ENCODE data around the gene NKX1-2. TPM values are rescaled to one million over a fixed set of nuclear protein-coding genes. Genes with fewer than 3 reads are reported as not detected.

NKX1-2 gene
- total RNA-seq, 1 donor from 2014 or later: 0.77 TPM

DNA sequence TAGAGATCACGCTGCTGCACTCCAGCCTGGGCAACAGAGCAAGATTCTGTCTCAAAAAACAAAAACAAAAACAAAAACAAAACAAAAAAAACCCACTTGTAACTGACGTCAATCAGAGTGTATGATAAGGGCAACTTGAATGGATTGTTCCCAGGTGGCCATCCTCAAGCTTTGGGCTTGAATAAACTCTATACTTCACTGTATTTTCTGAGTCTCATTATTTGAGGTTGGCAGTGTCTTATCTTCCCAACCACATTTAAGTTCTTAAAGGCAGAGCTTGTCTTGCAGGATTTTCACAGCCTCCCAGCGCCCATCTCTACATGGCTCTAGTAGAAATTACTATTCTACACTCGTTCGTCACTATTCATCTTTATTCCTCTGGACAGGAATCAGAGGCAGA is 26.0 kb downstream of the NKX1-2 start:
- no peaks in the 10 kb centered on the region for H3K36me3 Mint-ChIP-seq (ENCODE audit: low read depth, unreplicated experiment)
- TF ChIP-seq CTCF (IDR thresholded peaks at IDR 0.05; ENCODE audit: unreplicated experiment): no peak
- no peak overlapping the region for H3K4me3 Mint-ChIP-seq (ENCODE audit: unreplicated experiment)
- no peak overlapping the region for H3K27ac Mint-ChIP-seq (ENCODE audit: unreplicated experiment)
- no peak for DNase-seq (ENCODE audit: low spot score)
- H3K4me1 Mint-ChIP-seq (ENCODE audit: unreplicated experiment): no peaks in the 10 kb centered on the region
- H3K27me3 Mint-ChIP-seq (ENCODE audit: unreplicated experiment): peaks cover 3% of the 10 kb centered on the region
- no peaks in the 10 kb centered on the region for H3K9me3 Mint-ChIP-seq (ENCODE audit: unreplicated experiment)

DNA sequence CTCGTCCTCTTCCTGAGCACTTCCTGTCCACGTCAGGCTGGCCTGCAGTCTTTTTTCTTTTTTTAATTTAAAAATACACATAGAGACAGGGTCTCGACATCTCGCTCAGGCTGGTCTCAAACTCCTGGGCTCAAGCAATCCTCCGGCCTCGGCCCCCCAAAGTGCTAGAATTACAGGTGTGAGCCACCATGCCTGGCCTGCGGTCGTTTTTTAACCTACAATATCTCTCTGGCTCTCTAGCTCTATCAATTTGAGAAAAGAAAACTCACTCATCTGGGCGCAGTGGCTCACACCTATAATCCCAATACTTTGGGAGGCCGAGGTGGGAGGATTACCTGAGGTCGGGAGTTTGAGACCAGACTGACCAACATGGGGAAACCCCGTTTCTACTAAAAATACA is 27.1 kb downstream of the NKX1-2 start:
- TF ChIP-seq CTCF (IDR thresholded peaks at IDR 0.05; ENCODE audit: unreplicated experiment): no peak
- no peaks in the 10 kb centered on the region for H3K9me3 Mint-ChIP-seq (ENCODE audit: unreplicated experiment)
- H3K27ac Mint-ChIP-seq (ENCODE audit: unreplicated experiment): no peak overlapping the region
- DNase-seq (ENCODE audit: low spot score): no peak
- peaks cover 3% of the 10 kb centered on the region for H3K27me3 Mint-ChIP-seq (ENCODE audit: unreplicated experiment)
- no peak overlapping the region for H3K4me3 Mint-ChIP-seq (ENCODE audit: unreplicated experiment)
- H3K36me3 Mint-ChIP-seq (ENCODE audit: low read depth, unreplicated experiment): no peaks in the 10 kb centered on the region
- H3K4me1 Mint-ChIP-seq (ENCODE audit: unreplicated experiment): peaks cover 2% of the 10 kb centered on the region

DNA sequence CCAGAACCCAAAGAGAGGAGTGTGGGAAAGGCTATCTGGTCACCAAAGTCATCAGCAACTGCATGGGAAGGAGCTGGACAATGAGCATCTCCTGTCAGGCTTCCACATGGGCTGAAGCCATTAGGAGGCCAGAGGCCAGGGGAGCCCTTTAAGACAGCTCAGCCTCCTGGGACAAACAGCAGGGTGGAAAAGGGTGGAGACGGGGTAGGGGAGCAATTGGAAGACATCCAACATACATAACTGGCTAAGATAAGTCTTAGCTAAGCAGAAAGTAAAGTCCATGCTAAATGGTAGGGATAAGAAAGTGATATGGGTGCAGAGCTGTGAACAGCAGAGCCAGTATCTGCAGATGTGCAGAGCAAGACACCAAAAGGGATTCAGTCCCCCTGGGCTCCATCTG is 29.6 kb downstream of the NKX1-2 start:
- Mint-ChIP-seq H3K4me1 (ENCODE audit: unreplicated experiment) (peaks cover 6% of the 10 kb centered on the region), H3K27ac (ENCODE audit: unreplicated experiment) (no peak overlapping the region), H3K36me3 (ENCODE audit: low read depth, unreplicated experiment) (no peaks in the 10 kb centered on the region), H3K9me3 (ENCODE audit: unreplicated experiment) (no peaks in the 10 kb centered on the region), H3K27me3 (ENCODE audit: unreplicated experiment) (peaks cover 3% of the 10 kb centered on the region), H3K4me3 (ENCODE audit: unreplicated experiment) (no peak overlapping the region)
- DNase-seq (ENCODE audit: low spot score): no peak
- TF ChIP-seq CTCF (IDR thresholded peaks at IDR 0.05; ENCODE audit: unreplicated experiment): no peak

DNA sequence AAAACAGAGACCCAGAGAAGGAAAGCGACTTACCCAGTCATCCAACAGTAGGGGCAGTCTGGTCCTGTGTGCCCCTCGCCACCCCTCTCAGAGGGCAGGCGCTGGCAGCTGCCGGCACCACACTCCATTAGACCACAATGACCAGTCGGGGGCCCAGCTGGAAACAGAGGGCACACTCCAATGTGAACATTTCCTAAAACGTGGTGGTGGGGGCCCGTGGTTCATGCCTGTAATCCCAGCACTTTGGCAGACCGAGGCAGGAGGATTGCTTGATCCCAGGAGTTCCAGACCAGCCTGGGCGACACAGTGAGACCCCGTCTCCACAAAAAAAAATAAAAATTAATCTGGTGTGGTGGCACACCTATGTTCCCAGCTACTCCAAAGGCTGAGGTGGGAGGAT is 30.2 kb downstream of the NKX1-2 start:
- Mint-ChIP-seq H3K4me3 (ENCODE audit: unreplicated experiment) (peak overlapping the region; percentile 54), H3K27me3 (ENCODE audit: unreplicated experiment) (peaks cover 3% of the 10 kb centered on the region), H3K9me3 (ENCODE audit: unreplicated experiment) (no peaks in the 10 kb centered on the region), H3K27ac (ENCODE audit: unreplicated experiment) (no peak overlapping the region), H3K36me3 (ENCODE audit: low read depth, unreplicated experiment) (no peaks in the 10 kb centered on the region), H3K4me1 (ENCODE audit: unreplicated experiment) (peaks cover 6% of the 10 kb centered on the region)
- no peak for DNase-seq (ENCODE audit: low spot score)
- TF ChIP-seq CTCF (IDR thresholded peaks at IDR 0.05; ENCODE audit: unreplicated experiment): no peak

DNA sequence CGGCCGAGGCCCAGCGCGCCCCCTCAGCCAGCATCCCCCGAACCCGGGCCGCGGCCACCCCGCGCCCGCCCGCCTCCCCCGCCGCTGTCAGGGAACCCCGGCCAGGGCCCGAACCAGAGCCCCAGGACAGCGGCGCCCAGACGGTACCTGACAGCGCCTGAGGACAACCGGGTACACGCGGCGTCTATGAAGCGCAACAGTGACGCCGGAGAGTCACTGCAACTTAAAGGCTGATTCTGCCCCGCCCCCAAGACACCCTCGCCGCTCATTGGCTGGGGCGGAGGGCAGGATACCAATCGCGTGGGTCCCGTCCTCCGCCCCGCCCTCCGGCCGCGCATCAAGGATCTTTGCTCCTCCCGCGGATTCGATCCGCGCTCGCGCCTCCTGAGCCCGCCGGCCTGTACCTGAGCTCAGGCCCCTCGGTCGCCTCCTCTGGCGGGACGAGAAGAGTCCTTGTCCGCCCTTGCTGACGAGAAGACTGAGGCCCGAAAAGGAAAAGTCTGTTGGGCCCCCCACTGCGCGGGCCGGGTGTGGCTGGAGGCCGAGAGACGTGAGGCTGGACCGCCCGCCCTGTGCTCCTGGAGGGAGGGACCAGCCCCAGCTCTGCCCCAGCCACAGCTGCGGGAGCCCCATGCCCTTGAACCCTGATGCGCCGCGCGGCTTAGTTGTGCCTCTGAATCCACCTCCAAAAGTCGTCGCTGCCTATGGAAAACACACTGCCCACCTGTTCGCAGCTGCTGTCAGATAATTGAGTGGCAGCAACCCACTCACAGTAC is 30.9 kb downstream of the NKX1-2 start, which contains the start of gene OAT:
TSS of gene OAT (minus strand) at position 198 of the 776 bp plus-strand sequence. CDS start 6,752 bp downstream, outside the sequence.
- peaks cover 6% of the 10 kb centered on the region for H3K4me1 Mint-ChIP-seq (ENCODE audit: unreplicated experiment)
- peak within 1 kb of the TSS; percentile 91 for H3K4me3 Mint-ChIP-seq (ENCODE audit: unreplicated experiment)
- H3K27ac Mint-ChIP-seq (ENCODE audit: unreplicated experiment): no peak within 1 kb of the TSS
- no peak for TF ChIP-seq CTCF (IDR thresholded peaks at IDR 0.05; ENCODE audit: unreplicated experiment)
- peaks cover 3% of the 10 kb centered on the region for H3K27me3 Mint-ChIP-seq (ENCODE audit: unreplicated experiment)
- DNase-seq (ENCODE audit: low spot score): peak; percentile 94
- H3K36me3 Mint-ChIP-seq (ENCODE audit: low read depth, unreplicated experiment): no peaks in the 10 kb centered on the region
- H3K9me3 Mint-ChIP-seq (ENCODE audit: unreplicated experiment): no peaks in the 10 kb centered on the region
